NAMALWA (cell line): ENCODE measurements around the gene HOXA13.
A peak's percentile ranks its signal among the peaks of the same experiment; 100 is the strongest.

ENCODE experiments used
- DNase-seq: peaks from one replicate; pipeline ENCODE4 v3.0.0-alpha.2; 2015; ENCODE audit warnings: low spot score

The HOXA13 gene

GRCh38 chr7:27237735-27238334 lies 37.9 kb upstream of the HOXA13 start:
- DNase-seq, result no peak

GRCh38 chr7:27235387-27236311 lies 35.8 kb upstream of the HOXA13 start:
- no peak for DNase-seq

- no peak for DNase-seq
These were observed 29.6 kb upstream of the HOXA13 start for GRCh38 chr7:27229448-27229847.

GRCh38 chr7:27224983-27225934 lies 25.4 kb upstream of the HOXA13 start:
- no peak for DNase-seq

GRCh38 chr7:27223941-27224575 lies 24.2 kb upstream of the HOXA13 start:
- DNase-seq, result no peak

GRCh38 chr7:27221201-27221797 lies 21.4 kb upstream of the HOXA13 start:
- DNase-seq, result no peak

- no peak for DNase-seq
These were observed 20.6 kb upstream of the HOXA13 start for GRCh38 chr7:27220440-27220955.

GRCh38 chr7:27219821-27220220 lies 19.9 kb upstream of the HOXA13 start:
- DNase-seq, result no peak

- no peak for DNase-seq
These were observed 18.1 kb upstream of the HOXA13 start for GRCh38 chr7:27217951-27218350.

- no peak for DNase-seq
These were observed 15.5 kb upstream of the HOXA13 start for GRCh38 chr7:27215356-27215755.

GRCh38 chr7:27214239-27214950 lies 14.5 kb upstream of the HOXA13 start:
- no peak for DNase-seq

- DNase-seq, result no peak
These were observed 13.7 kb upstream of the HOXA13 start for GRCh38 chr7:27213433-27214238.

- DNase-seq, result no peak
These were observed 12.9 kb upstream of the HOXA13 start for GRCh38 chr7:27212497-27213432.

GRCh38 chr7:27211764-27212204 lies 11.9 kb upstream of the HOXA13 start:
- no peak for DNase-seq

GRCh38 chr7:27211084-27211446 lies 11.2 kb upstream of the HOXA13 start:
- DNase-seq, result no peak

- peak; percentile 65 for DNase-seq
These were observed 10.7 kb upstream of the HOXA13 start for GRCh38 chr7:27210441-27211083.

- DNase-seq, result no peak
These were observed 10.1 kb upstream of the HOXA13 start for GRCh38 chr7:27209933-27210440.

- no peak for DNase-seq
These were observed 9.1 kb upstream of the HOXA13 start for GRCh38 chr7:27208998-27209397.
